Ramos (cell line): ENCODE data around the gene NPHP4.

Source experiments
- in situ Hi-C: fragments of 300-500 bp; cut with MboI; formaldehyde crosslinking; loops from one replicate; pipeline ENCODE4 v1.14.3; 2022; ENCODE audit warnings: low sequenced_read_pairs; ENCODE audit not compliant: unreplicated experiment

The NPHP4 gene

DNA sequence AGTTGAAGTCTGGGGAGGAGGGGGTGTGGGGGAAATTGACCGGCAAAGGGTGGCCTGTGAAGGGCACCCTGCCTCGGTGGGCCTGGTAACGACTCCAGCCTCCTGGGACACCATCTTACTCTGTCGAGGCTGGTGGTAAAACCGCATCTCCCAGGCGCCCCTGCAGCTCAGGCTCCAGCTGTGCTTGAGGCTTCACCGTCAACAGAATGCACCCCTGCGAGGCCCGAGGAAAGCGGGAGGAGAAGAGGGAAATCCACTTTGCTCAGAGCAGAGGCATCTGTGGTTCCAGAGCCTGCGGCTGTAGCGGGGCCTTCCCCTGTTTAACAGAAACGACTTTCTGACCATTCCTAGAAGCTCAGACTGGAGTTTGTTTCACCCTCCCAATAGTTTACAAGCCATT is 165.6 kb downstream of the NPHP4 start:
- in situ Hi-C loops: no loop called here

DNA sequence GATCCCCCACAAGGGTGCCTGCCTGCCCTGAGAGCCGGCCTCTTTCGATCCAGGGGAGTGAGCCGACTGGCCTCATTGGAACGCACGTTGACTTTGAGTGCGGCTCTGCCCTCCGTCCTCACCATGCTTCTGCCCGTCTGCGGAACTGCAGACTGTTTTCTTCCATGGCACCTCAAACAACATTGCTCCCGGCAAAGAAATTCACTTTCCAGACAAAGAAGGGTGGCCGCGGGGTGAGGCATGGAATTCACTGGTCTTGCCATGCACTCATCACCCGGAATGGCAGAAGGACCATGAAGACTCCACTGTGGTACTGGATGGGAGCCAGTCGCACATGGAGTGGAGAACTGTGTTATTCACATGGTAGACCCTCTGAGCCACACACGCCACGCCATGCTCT is 169.5 kb downstream of the NPHP4 start:
- in situ Hi-C loops: no loop called here

- in situ Hi-C loops: no loop called here
Measured at GRCh38 chr1:5822266-5822665, 170.0 kb downstream of the NPHP4 start.

DNA sequence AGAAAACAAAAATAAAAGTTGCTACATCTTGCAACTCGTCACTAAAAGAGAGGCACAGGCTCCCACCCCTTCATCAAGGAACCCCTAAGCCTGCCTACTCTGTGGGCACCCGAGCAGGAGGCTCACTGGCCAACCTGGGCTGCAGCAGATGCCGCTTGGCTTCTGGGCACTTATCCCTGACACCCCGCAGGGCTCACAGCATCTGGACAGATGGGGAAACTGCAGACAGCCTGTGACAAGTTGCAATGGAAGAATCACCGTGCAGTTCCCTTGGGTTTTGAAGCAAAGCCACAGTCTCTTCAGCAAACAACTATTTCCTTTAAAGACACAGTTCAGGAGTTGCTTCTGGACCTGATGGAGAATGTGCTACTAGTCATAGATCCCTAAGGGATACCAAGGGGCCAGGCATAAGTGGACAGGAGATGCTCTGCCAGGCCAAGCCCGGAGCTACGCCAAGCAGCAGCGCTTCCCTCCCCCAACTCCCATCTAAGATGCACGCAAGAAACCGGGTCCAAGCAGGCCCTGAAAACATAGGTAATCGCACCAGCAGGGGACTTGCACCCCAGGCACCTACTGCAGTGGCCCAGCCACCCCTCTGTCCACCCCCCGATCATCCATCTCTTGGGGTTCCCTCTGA is 170.6 kb downstream of the NPHP4 start:
- in situ Hi-C loops: no loop called here

DNA sequence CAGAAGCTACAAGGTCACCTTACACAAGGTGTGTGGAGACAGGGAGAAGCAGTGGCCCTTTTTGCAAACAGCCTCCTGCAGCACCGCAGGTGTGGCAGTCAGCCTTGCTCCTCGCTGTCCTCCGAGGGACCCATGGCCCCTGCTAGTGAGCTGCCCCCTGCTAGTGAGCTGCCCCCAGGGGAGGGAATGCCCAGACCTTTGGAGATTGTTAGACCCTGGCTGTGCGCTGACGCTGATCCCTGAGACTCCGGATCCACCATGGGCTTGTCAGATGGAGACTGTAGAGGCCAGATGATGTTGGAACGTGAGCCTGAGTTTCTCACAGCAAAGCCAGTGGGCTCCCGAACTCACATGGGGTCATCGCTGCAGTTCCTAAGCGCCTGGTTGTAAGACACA is 172.2 kb downstream of the NPHP4 start:
- in situ Hi-C loops: no loop called here

DNA sequence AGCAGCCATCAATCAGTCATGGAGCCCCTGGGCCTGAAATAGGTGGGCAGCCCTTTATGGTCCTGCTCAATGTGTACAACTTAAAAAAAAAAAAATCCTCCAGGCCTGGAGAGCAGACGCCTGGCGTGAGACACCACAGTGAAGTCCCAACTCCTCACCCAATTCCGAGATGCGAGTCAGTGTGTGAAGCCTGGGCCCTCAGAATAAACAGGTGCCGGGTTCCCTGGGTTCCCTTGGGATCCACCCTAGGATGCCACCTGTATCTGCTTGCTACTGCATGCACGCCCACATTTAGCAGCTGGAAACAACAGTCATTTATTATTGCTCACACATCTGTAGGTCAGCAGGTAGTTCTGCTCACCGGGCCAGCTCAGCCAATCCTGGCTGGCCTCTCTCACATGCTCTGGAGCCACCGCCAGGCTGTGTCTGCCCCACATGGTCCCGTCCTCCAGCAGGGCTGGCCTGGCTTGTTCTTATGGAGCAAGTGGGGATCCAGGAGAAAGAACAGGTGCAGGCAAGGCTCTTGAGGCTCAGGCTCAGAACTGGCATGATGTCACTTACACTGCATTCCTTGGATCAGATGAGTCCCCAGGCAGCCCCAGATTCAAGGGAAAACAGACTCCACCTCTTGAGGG is 172.7 kb downstream of the NPHP4 start:
- in situ Hi-C loops: no loop called here

- in situ Hi-C loops: no loop called here
Measured at GRCh38 chr1:5818755-5819154, 173.5 kb downstream of the NPHP4 start.

DNA sequence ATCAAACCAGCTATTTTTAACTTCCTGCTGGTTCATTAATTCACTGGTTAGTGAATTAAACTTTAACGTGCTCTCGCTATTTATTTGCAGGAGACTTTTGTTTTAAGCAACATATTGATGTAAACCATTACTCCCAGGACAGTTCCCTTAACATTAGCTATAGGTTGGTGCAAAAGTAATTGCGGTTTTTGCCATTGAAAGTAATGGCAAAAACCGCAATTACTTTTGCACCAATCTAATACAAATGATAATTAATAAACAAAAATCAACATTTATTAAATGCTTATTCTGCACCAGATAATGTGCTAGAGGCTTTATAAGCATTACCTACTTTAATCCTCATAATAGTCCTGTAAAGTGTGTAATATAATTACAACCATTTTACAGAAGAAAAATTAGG is 176.5 kb downstream of the NPHP4 start:
- in situ Hi-C loops: no loop called here

GRCh38 chr1:5815211-5815610 is 177.0 kb downstream of the NPHP4 start:
- in situ Hi-C loops: no loop called here

- in situ Hi-C loops: no loop called here
Measured at GRCh38 chr1:5814046-5814619, 178.1 kb downstream of the NPHP4 start.

GRCh38 chr1:5813480-5813879 is 178.7 kb downstream of the NPHP4 start:
- in situ Hi-C loops: no loop called here
